Measurements from ENCODE around the gene PLCB4.

DNA sequence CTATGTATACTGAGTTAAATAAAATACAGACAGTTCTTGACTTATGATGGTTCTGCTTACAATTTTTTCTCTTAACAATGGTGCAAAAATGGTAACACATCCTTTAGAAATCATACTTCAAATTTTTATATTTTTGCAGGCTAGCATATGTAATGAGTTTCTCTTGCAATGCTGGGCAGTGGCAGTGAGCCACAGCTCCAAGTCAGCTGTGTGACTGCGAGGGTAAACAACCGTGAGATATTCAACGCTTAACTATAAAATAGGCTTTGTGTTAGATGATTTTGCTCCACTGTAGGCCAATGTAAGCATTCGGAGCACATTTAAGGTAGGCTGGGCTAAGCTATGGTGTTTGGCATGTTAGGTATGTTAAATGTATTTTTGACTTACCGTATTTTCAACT, 136.1 kb downstream of the PLCB4 start:
- TF ChIP-seq EZH2 (IDR thresholded peaks at IDR 0.05; ENCODE audit: low read depth), result no peak
- TF ChIP-seq, protein P1, sequence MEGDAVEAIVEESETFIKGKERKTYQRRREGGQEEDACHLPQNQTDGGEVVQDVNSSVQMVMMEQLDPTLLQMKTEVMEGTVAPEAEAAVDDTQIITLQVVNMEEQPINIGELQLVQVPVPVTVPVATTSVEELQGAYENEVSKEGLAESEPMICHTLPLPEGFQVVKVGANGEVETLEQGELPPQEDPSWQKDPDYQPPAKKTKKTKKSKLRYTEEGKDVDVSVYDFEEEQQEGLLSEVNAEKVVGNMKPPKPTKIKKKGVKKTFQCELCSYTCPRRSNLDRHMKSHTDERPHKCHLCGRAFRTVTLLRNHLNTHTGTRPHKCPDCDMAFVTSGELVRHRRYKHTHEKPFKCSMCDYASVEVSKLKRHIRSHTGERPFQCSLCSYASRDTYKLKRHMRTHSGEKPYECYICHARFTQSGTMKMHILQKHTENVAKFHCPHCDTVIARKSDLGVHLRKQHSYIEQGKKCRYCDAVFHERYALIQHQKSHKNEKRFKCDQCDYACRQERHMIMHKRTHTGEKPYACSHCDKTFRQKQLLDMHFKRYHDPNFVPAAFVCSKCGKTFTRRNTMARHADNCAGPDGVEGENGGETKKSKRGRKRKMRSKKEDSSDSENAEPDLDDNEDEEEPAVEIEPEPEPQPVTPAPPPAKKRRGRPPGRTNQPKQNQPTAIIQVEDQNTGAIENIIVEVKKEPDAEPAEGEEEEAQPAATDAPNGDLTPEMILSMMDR (conservative IDR thresholded peaks at IDR 0.05), result no peak

Data from PC-9 (cell line).